Dendritic cell treated with granulocyte-macrophage colony-stimulating factor and Interleukin-4, amounts not matched to agents 40 ng/mL and 50 ng/mL, for 4 days (primary cell): ENCODE data around the gene NEU1.
"Not testable (repeated sequence)": the region's sequence is repeated elsewhere in the genome, so short reads cannot be mapped to it uniquely, and the experiment has no call there.

Source experiments
- H3K27ac Mint-ChIP-seq: one replicate; pipeline ENCODE4 v1.8.0; 2022; ENCODE audit warnings: mild to moderate bottlenecking, mixed read lengths
- H3K27me3 Mint-ChIP-seq: one replicate; pipeline ENCODE4 v1.8.0; 2022; ENCODE audit warnings: mild to moderate bottlenecking, mixed read lengths
- H3K36me3 Mint-ChIP-seq: one replicate; pipeline ENCODE4 v1.8.0; 2022; ENCODE audit warnings: low read depth, mixed read lengths
- H3K4me1 Mint-ChIP-seq: one replicate; pipeline ENCODE4 v1.8.0; 2022; ENCODE audit warnings: low read depth, mixed read lengths
- H3K4me3 Mint-ChIP-seq: one replicate; pipeline ENCODE4 v1.8.0; 2022; ENCODE audit warnings: mild to moderate bottlenecking, moderate library complexity, mixed read lengths
- H3K9me3 Mint-ChIP-seq: one replicate; pipeline ENCODE4 v1.8.0; 2022; ENCODE audit warnings: mixed read lengths
- intact Hi-C: fragments of 100-400 bp; cut with micrococcal nuclease; formaldehyde crosslinking; loops from one replicate; pipeline ENCODE4 v1.15.0; 2022

The NEU1 gene

DNA sequence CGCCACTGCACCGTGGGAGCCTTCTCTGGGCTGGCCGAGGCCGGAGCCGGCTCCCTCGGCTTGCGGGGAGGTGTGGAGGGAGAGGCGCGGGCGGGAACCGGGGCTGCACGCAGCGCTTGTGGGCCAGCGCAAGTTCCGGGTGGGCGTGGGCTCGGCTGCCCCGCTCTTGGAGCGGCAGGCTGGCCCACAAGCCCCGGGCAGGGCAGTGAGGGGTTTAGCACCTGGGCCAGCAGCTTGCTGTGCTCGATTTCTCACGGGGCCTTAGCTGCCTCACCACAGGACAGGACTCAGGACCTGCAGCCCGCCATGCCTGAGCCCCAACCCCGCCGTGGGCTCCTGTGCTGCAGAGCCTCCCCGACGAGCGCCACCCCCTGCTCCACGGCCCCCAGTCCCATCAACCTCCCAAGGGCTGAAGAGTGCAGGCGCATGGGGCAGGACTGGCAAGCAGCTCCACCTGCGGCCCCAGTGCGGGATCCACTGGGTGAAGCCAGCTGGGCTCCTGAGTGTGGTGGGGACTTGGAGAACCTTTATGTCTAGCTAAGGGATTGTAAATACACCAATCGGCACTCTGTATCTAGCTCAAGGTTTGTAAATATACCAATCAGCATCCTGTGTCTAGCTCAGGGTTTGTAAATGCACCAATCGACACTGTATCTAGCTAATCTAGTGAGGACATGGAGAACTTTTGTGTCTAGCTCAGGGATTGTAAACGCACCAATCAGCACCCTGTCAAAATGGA is 10.5 kb downstream of the NEU1 start:
- H3K27me3 Mint-ChIP-seq, H3K27ac Mint-ChIP-seq, H3K4me1 Mint-ChIP-seq, H3K4me3 Mint-ChIP-seq, H3K9me3 Mint-ChIP-seq, intact Hi-C loops: not testable (repeated sequence)
- peaks cover 29% of the 10 kb centered on the region for H3K36me3 Mint-ChIP-seq

DNA sequence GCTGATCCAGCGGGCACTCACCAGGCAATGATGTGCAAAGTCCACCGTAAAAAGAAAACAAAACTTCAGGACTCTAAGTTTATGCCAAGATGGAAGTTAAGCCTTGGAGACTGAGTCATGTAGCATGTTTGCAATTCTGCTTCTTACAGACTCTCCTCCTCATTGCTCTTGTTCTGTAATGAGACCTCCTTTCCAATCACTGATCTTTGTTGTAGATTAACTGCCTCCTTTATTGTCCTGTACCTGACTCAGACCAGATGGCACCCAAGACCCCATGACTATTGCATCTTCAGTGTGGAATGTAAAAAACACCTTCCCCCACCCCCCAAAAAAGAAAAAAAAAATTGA is 11.2 kb downstream of the NEU1 start:
- Mint-ChIP-seq H3K27ac (no peak overlapping the region), H3K4me3 (no peak overlapping the region), H3K9me3 (peaks cover 6% of the 10 kb centered on the region), H3K27me3 (no peaks in the 10 kb centered on the region), H3K4me1 (peaks cover 6% of the 10 kb centered on the region), H3K36me3 (peaks cover 22% of the 10 kb centered on the region)
- intact Hi-C loops = no loop called here

GRCh38 chr6:31850765-31851484 is 11.7 kb downstream of the NEU1 start:
- no peak overlapping the region for H3K27ac Mint-ChIP-seq
- H3K4me1 Mint-ChIP-seq = peaks cover 6% of the 10 kb centered on the region
- H3K36me3 Mint-ChIP-seq = peaks cover 19% of the 10 kb centered on the region
- H3K4me3 Mint-ChIP-seq = no peak overlapping the region
- H3K9me3 Mint-ChIP-seq = peaks cover 6% of the 10 kb centered on the region
- intact Hi-C loops = no loop called here
- H3K27me3 Mint-ChIP-seq = no peaks in the 10 kb centered on the region

DNA sequence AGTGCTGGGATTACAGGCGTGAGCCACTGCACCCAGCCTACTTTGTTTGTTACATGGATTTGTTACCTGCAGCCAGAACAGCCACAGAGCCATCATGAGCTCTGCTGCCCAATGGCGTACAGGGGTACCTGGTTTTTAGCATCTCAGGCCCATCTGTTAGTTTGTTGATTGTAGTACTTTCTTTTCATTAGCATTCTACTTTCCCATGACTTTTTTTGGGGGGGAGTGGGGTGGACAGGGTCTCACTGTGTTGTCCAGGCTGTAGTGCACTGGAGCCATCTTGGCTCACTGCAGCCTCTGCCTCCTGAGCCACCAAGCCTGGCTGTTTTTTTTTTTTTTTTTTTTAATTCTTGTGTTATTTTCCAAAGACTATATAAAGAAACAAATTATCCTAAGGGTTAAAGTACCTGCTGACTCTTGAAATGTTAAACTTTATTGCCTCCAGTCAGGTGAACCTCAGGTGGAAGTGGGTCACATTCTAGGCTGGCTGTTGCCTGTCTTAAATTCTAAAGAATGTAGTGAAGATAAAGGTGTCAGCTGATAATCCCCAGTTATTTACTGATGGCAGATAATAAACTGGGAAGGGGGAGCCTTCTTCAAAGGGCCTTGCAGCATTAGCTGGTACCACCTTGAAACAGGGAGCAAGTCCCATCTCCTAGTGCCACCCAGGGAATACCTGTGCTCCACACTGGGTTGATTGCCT is 15.2 kb downstream of the NEU1 start:
- Mint-ChIP-seq H3K27me3 (no peaks in the 10 kb centered on the region), H3K9me3 (peaks cover 1% of the 10 kb centered on the region)
- intact Hi-C loops = no loop called here

GRCh38 chr6:31844507-31844906 is 18.1 kb downstream of the NEU1 start:
- H3K27ac Mint-ChIP-seq = no peak overlapping the region
- H3K4me3 Mint-ChIP-seq = no peak overlapping the region
- no peaks in the 10 kb centered on the region for H3K4me1 Mint-ChIP-seq
- H3K36me3 Mint-ChIP-seq = peaks cover 66% of the 10 kb centered on the region
- no peaks in the 10 kb centered on the region for H3K9me3 Mint-ChIP-seq
- intact Hi-C loops = no loop called here
- no peaks in the 10 kb centered on the region for H3K27me3 Mint-ChIP-seq

More for the DNA sequence above, 15.2 kb downstream of the NEU1 start:
- peaks cover 6% of the 10 kb centered on the region for H3K4me1 Mint-ChIP-seq
- peaks cover 39% of the 10 kb centered on the region for H3K36me3 Mint-ChIP-seq
- H3K4me3 Mint-ChIP-seq = no peak overlapping the region
- H3K27ac Mint-ChIP-seq = no peak overlapping the region

GRCh38 chr6:31842053-31842452 is 20.6 kb downstream of the NEU1 start:
- H3K4me3 Mint-ChIP-seq = no peak overlapping the region
- peaks cover 20% of the 10 kb centered on the region for H3K4me1 Mint-ChIP-seq
- H3K27me3 Mint-ChIP-seq = no peaks in the 10 kb centered on the region
- H3K9me3 Mint-ChIP-seq = no peaks in the 10 kb centered on the region
- no peak overlapping the region for H3K27ac Mint-ChIP-seq
- H3K36me3 Mint-ChIP-seq = peaks cover 90% of the 10 kb centered on the region
- intact Hi-C loops = no loop called here

DNA sequence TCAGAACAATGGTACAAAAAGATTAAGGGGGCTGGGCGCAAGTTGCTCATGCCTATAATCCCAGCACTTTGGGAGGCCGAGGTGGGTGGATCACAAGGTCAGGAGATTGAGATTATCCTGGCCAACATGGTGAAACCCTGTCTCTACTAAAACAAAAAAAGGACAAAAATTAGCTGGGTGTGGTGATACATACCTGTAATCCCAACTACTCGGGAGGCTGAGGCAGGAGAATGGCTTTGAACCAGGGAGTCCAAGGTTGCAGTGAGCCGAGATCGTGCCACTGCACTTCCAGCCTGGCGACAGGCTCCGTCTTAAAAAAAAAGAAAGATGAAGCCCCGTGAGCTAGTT is 22.9 kb downstream of the NEU1 start:
- H3K9me3 Mint-ChIP-seq, intact Hi-C loops, H3K27me3 Mint-ChIP-seq, H3K27ac Mint-ChIP-seq, H3K4me3 Mint-ChIP-seq: not testable (repeated sequence)
- H3K4me1 Mint-ChIP-seq = peaks cover 35% of the 10 kb centered on the region
- peaks cover 100% of the 10 kb centered on the region for H3K36me3 Mint-ChIP-seq

- Mint-ChIP-seq H3K4me3 (no peak overlapping the region), H3K9me3 (no peaks in the 10 kb centered on the region), H3K27ac (no peak overlapping the region), H3K36me3 (peaks cover 95% of the 10 kb centered on the region), H3K27me3 (no peaks in the 10 kb centered on the region), H3K4me1 (peaks cover 40% of the 10 kb centered on the region)
- intact Hi-C loops = no loop called here
Observed at GRCh38 chr6:31838968-31839367, 23.7 kb downstream of the NEU1 start.

- peak overlapping the region; percentile 96 for H3K4me3 Mint-ChIP-seq
- H3K27ac Mint-ChIP-seq, intact Hi-C loops, H3K27me3 Mint-ChIP-seq, H3K9me3 Mint-ChIP-seq: not testable (repeated sequence)
- peaks cover 48% of the 10 kb centered on the region for H3K4me1 Mint-ChIP-seq
- peaks cover 87% of the 10 kb centered on the region for H3K36me3 Mint-ChIP-seq
Observed at GRCh38 chr6:31838114-31838553, 24.5 kb downstream of the NEU1 start.

DNA sequence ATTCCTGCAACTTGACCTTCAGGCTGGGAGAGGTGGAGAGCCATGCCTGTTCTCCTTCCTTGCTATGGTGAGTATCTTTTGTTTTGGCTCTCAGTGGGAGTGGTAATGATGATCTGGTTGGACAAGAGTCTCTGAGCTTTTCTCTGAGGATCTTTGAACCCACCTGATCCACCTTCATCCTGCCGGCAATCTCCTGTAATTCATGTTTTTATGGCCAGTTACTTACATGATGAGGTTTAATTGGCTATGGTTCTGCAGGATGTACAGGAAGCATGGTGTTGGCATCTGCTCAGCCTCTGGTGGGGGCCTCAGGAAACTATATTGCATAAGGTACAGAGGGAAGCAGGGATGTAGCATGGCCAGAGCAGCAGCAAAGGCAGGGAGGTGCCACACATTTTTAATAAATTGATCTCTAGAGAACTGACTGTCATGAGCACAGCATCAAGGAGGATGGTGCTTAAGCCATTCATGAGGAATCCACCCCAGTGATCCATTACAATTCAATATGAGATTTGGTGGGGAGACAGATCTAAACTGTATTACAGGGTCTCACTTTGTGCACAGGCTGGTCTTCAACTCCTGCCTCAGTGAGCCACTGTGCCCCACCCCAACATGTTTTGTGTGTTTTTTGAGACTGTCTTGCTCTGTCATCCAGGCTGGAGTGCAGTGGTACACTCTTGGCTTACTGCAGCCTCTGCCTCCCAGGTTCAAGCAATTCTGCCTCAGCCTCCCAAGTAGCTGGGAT is 25.1 kb downstream of the NEU1 start:
- Mint-ChIP-seq H3K27ac (peak overlapping the region; percentile 97), H3K27me3 (no peaks in the 10 kb centered on the region), H3K4me3 (peak overlapping the region; percentile 96), H3K4me1 (peaks cover 49% of the 10 kb centered on the region), H3K9me3 (no peaks in the 10 kb centered on the region), H3K36me3 (peaks cover 81% of the 10 kb centered on the region)
- intact Hi-C loops = no loop called here

GRCh38 chr6:31836474-31837368 is 25.9 kb downstream of the NEU1 start:
- intact Hi-C loops = no loop called here
- H3K4me1 Mint-ChIP-seq = peaks cover 50% of the 10 kb centered on the region

DNA sequence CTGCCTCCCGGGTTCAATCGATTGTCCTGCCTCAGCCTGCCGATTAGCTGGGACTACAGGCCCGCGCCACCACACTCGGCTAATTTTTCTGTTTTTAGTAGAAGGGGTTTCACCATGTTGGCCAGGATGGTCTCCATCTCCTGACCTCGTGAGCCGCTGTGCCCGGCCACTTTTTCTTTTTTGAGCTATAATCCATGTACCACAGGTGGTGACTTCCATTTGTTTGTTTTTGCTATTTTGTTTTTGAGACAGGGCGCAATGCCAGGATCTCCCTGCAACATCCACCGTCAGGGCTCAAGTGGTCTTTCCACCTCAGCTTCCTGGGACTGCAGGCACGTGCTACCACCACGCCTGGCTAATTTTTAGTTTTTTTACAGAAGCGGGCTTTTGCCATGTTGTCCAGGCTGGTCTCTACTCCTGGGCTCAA is 26.6 kb downstream of the NEU1 start:
- no peaks in the 10 kb centered on the region for H3K27me3 Mint-ChIP-seq
- intact Hi-C loops = no loop called here
- peaks cover 54% of the 10 kb centered on the region for H3K4me1 Mint-ChIP-seq
- H3K27ac Mint-ChIP-seq = peak overlapping the region; percentile 97
- peak overlapping the region; percentile 96 for H3K4me3 Mint-ChIP-seq
- peaks cover 66% of the 10 kb centered on the region for H3K36me3 Mint-ChIP-seq
- H3K9me3 Mint-ChIP-seq = no peaks in the 10 kb centered on the region

More at GRCh38 chr6:31836474-31837368, 25.9 kb downstream of the NEU1 start:
- Mint-ChIP-seq H3K36me3 (peaks cover 73% of the 10 kb centered on the region), H3K9me3 (no peaks in the 10 kb centered on the region), H3K27ac (peak overlapping the region; percentile 97), H3K4me3 (peak overlapping the region; percentile 96), H3K27me3 (no peaks in the 10 kb centered on the region)
